Fibroblast of lung (primary cell): ENCODE measurements around the gene MT1B. TPM values are rescaled to one million over a fixed set of nuclear protein-coding genes. Genes with fewer than 3 reads are reported as not detected.

Source experiments
- DNase-seq, 2 donors: peaks; one replicate each; pipeline versions ENCODE4 v3.0.0 to v3.0.0-alpha.2; 2010; ENCODE audit warnings: low read depth in 2 of 2
- H2AFZ ChIP-seq: 2 replicates; pipeline ENCODE4 v1.5.1; 2012; ENCODE audit warnings: low read length, control low read depth, inconsistent platforms
- H3K27ac ChIP-seq: 2 replicates; pipeline ENCODE4 v1.5.1; 2011; ENCODE audit warnings: low read length, control low read depth; ENCODE audit not compliant: insufficient read depth
- H3K27me3 ChIP-seq: 2 replicates; pipeline ENCODE4 v1.5.1; 2011; ENCODE audit warnings: mild to moderate bottlenecking, low read length; ENCODE audit not compliant: control insufficient read depth, insufficient read depth
- H3K36me3 ChIP-seq: 2 replicates; pipeline ENCODE4 v1.5.1; 2011; ENCODE audit warnings: low read length; ENCODE audit not compliant: control insufficient read depth, insufficient read depth
- H3K4me1 ChIP-seq: 2 replicates; pipeline ENCODE4 v1.5.1; 2011; ENCODE audit warnings: low read length; ENCODE audit not compliant: control insufficient read depth, insufficient read depth; ENCODE audit errors: extremely low read depth
- H3K4me2 ChIP-seq: 2 replicates; pipeline ENCODE4 v1.5.1; 2011; ENCODE audit warnings: low read length, control low read depth; ENCODE audit not compliant: insufficient read depth; ENCODE audit errors: extremely low read depth
- H3K4me3 ChIP-seq, 4 experiments: fragments of 200-600 bp in 1 of 4; sonication (generic) in 1 of 4; replicated peaks in 1 of 4; 2 replicates each; pipeline ENCODE4 v1.5.1; 2011 to 2016; ENCODE audit warnings: low read length in 4 of 4, low read depth in 3 of 4, mild to moderate bottlenecking in 3 of 4, control low read depth in 2 of 4, inconsistent platforms in 1 of 4, mixed read lengths in 1 of 4; ENCODE audit not compliant: insufficient read depth in 1 of 4; ENCODE audit errors: control extremely low read depth in 1 of 4
- H3K79me2 ChIP-seq: 2 replicates; pipeline ENCODE4 v1.5.1; 2012; ENCODE audit warnings: mild to moderate bottlenecking, low read length, inconsistent platforms; ENCODE audit not compliant: control insufficient read depth, insufficient read depth
- H3K9ac ChIP-seq: 2 replicates; pipeline ENCODE4 v1.5.1; 2011; ENCODE audit warnings: mild to moderate bottlenecking, low read length, control low read depth; ENCODE audit not compliant: insufficient read depth
- H3K9me3 ChIP-seq: 2 replicates; pipeline ENCODE4 v1.5.1; 2012; ENCODE audit warnings: low read depth, low read length; ENCODE audit not compliant: control insufficient read depth, insufficient read depth
- H4K20me1 ChIP-seq: 2 replicates; pipeline ENCODE4 v1.5.1; 2011; ENCODE audit warnings: low read length; ENCODE audit not compliant: control insufficient read depth, insufficient read depth; ENCODE audit errors: extremely low read depth
- CTCF ChIP-seq, 2 donors: IDR thresholded peaks in 1 of 2; conservative IDR thresholded peaks in 1 of 2; 1 replicate in 1 of 2; 2 replicates in 1 of 2; pipeline ENCODE4 v1.5.1; 2011 to 2012; ENCODE audit warnings: low read length in 2 of 2, control low read depth in 1 of 2, inconsistent platforms in 1 of 2, low read depth in 1 of 2, mild to moderate bottlenecking in 1 of 2
- EZH2 ChIP-seq: IDR thresholded peaks from 2 replicates; pipeline ENCODE4 v1.5.1; 2012; ENCODE audit warnings: low read length, control low read depth, mild to moderate bottlenecking; ENCODE audit errors: missing control alignments
- polyA plus RNA-seq, 2 donors: library from polyadenylated mRNA; depleted of rRNA in 1 of 2; stranded (reverse) in 1 of 2; unstranded in 1 of 2; fragments of >200 nt; gene quantifications; 2 replicates each; pipeline ENCODE4 v1.2.1, GENCODE V29; 2011 to 2012; ENCODE audit warnings: missing spikeins in 1 of 2
- total RNA-seq: library from RNA; depleted of rRNA; stranded (reverse); fragments of >200 nt; gene quantifications from 2 replicates; pipeline ENCODE4 v1.2.1, GENCODE V29; 2014

MT1B gene
- total and polyA plus RNA-seq, 2 donors (not counting 1 experiment from before 2014, with no cell fraction given), result not detected

GRCh38 chr16:56631197-56631596 is 20.5 kb upstream of the MT1B start:
- Histone ChIP-seq H4K20me1 (no peaks in the 10 kb centered on the region), H3K79me2 (peaks cover 5% of the 10 kb centered on the region), H3K27ac (no peak overlapping the region), H3K4me2 (no peak overlapping the region), H3K4me3 (no peak overlapping the region), H2AFZ (no peak overlapping the region), H3K9me3 (no peaks in the 10 kb centered on the region), H3K4me1 (peaks cover 4% of the 10 kb centered on the region), H3K9ac (no peak overlapping the region), H3K27me3 (no peaks in the 10 kb centered on the region), H3K36me3 (peaks cover 1% of the 10 kb centered on the region)
- no peak for DNase-seq
- TF ChIP-seq CTCF (conservative IDR thresholded peaks at IDR 0.05 in 1 of 2, IDR thresholded peaks at IDR 0.05 in 1 of 2; ENCODE audit: low read depth in 1 of 2, low read length in 2 of 2) (no peak), EZH2 (no peak)

GRCh38 chr16:56631832-56632155 is 19.9 kb upstream of the MT1B start:
- DNase-seq, result no peak
- Histone ChIP-seq H3K27me3 (no peaks in the 10 kb centered on the region), H4K20me1 (no peaks in the 10 kb centered on the region), H3K9me3 (no peaks in the 10 kb centered on the region), H3K4me2 (peak overlapping the region; percentile 61), H3K79me2 (no peaks in the 10 kb centered on the region), H3K9ac (peak overlapping the region; percentile 26), H2AFZ (peak overlapping the region; percentile 91), H3K27ac (no peak overlapping the region), H3K36me3 (no peaks in the 10 kb centered on the region), H3K4me1 (peaks cover 4% of the 10 kb centered on the region), H3K4me3 (peak overlapping the region in 3 of 4 experiments; percentile 32 to 58 (median 47))
- TF ChIP-seq CTCF (conservative IDR thresholded peaks at IDR 0.05 in 1 of 2, IDR thresholded peaks at IDR 0.05 in 1 of 2; ENCODE audit: low read depth in 1 of 2, low read length in 2 of 2), result no peak
- TF ChIP-seq EZH2, result no peak

- peak within 1 kb of the TSS; percentile 32 to 58 (median 41) for H3K4me3 ChIP-seq
- H3K79me2 ChIP-seq, result no peaks in the 10 kb centered on the region
- TF ChIP-seq CTCF (conservative IDR thresholded peaks at IDR 0.05 in 1 of 2, IDR thresholded peaks at IDR 0.05 in 1 of 2; ENCODE audit: low read depth in 1 of 2, low read length in 2 of 2) (no peak), EZH2 (no peak)
- peak within 1 kb of the TSS; percentile 26 for H3K9ac ChIP-seq
- no peaks in the 10 kb centered on the region for H3K27me3 ChIP-seq
- H3K36me3 ChIP-seq, result no peaks in the 10 kb centered on the region
- peak within 1 kb of the TSS; percentile 91 for H2AFZ ChIP-seq
- peaks cover 2% of the 10 kb centered on the region for H3K4me1 ChIP-seq
- DNase-seq, result peak in 1 of 2 donors; percentile 23
- H4K20me1 ChIP-seq, result no peaks in the 10 kb centered on the region
- no peak within 1 kb of the TSS for H3K27ac ChIP-seq
- H3K4me2 ChIP-seq, result peak within 1 kb of the TSS; percentile 77
- H3K9me3 ChIP-seq, result no peaks in the 10 kb centered on the region
Measured at GRCh38 chr16:56632156-56632847, 19.4 kb upstream of the MT1B start, which contains the start of gene MT1M. MT1M (plus strand) TSS chr16:56632659; CDS start chr16:56632732, 73 bp downstream.
